HEK293 (cell line): ENCODE results near the gene SEPTIN5.
A peak's percentile ranks its signal among the peaks of the same experiment; 100 is the strongest.

Source experiments
- CTCF ChIA-PET: fragments of 350-600 bp; formaldehyde crosslinking; extraction: SDS; loops from one replicate; lab custom pipeline; 2021; ENCODE audit warnings: antibody characterized with exemption; lab: Yijun Ruan, JAX
- POLR2A ChIA-PET: fragments of 300-600 bp; formaldehyde crosslinking; extraction: SDS; loops from one replicate; lab custom pipeline; 2020; ENCODE audit warnings: antibody characterized with exemption, inconsistent platforms; lab: Yijun Ruan, JAX
- H3K27ac ChIP-seq: fragments of 200-500 bp; sonication (Bioruptor generic); 2 replicates; pipeline ENCODE4 v1.5.1; 2014; ENCODE audit warnings: low read depth, low read length, control low read depth, inconsistent platforms; ENCODE audit errors: extremely low read depth
- H3K36me3 ChIP-seq, 2 experiments: fragments of 200-500 bp in 1 of 2; sonication (Bioruptor generic) in 1 of 2; 1 replicate in 1 of 2; 2 replicates in 1 of 2; pipeline ENCODE4 v1.5.1; 2014 to 2017; ENCODE audit warnings: inconsistent platforms in 2 of 2, low read length in 2 of 2; ENCODE audit not compliant: control insufficient read depth in 2 of 2, insufficient read depth in 1 of 2
- H3K4me1 ChIP-seq: fragments of 200-500 bp; sonication (Bioruptor generic); 2 replicates; pipeline ENCODE4 v1.5.1; 2014; ENCODE audit warnings: mild to moderate bottlenecking, low read length, inconsistent platforms; ENCODE audit not compliant: control insufficient read depth, insufficient read depth
- H3K4me3 ChIP-seq: 2 replicates; pipeline ENCODE4 v1.5.1; 2011; ENCODE audit warnings: low read depth, mild to moderate bottlenecking, control low read depth, low read length, moderate library complexity
- H3K9me3 ChIP-seq: fragments of 200-500 bp; sonication (Bioruptor generic); 2 replicates; pipeline ENCODE4 v1.5.1; 2014; ENCODE audit warnings: low read depth, low read length, inconsistent platforms; ENCODE audit not compliant: control insufficient read depth, insufficient read depth
- EGR2 ChIP-seq: fragments of 450-650 bp; formaldehyde crosslinking; IDR thresholded peaks from 2 replicates; pipeline ENCODE4 v1.5.1; 2016; ENCODE audit warnings: low read depth, missing biosample characterization, missing genetic modification characterization
- GLI4 ChIP-seq: fragments of 450-650 bp; formaldehyde crosslinking; IDR thresholded peaks from 2 replicates; pipeline ENCODE4 v1.5.1; 2016; ENCODE audit warnings: missing biosample characterization, missing genetic modification characterization
- GLIS1 ChIP-seq: fragments of 450-650 bp; formaldehyde crosslinking; IDR thresholded peaks from 2 replicates; pipeline ENCODE4 v1.5.1; 2016; ENCODE audit warnings: missing biosample characterization, missing genetic modification characterization
- GLIS2 ChIP-seq: fragments of 450-650 bp; formaldehyde crosslinking; IDR thresholded peaks from 2 replicates; pipeline ENCODE4 v1.5.1; 2016; ENCODE audit warnings: missing biosample characterization, missing genetic modification characterization
- KLF1 ChIP-seq: fragments of 450-650 bp; formaldehyde crosslinking; IDR thresholded peaks from 2 replicates; pipeline ENCODE4 v1.5.1; 2016; ENCODE audit warnings: missing biosample characterization, missing genetic modification characterization
- PRDM10 ChIP-seq: fragments of 450-650 bp; formaldehyde crosslinking; IDR thresholded peaks from 2 replicates; pipeline ENCODE4 v1.5.1; 2016; ENCODE audit warnings: missing biosample characterization, missing genetic modification characterization
- REPIN1 ChIP-seq: fragments of 450-650 bp; formaldehyde crosslinking; IDR thresholded peaks from 2 replicates; pipeline ENCODE4 v1.5.1; 2017; ENCODE audit warnings: missing biosample characterization, missing genetic modification characterization, low read depth
- SCRT2 ChIP-seq: fragments of 450-650 bp; formaldehyde crosslinking; IDR thresholded peaks from 2 replicates; pipeline ENCODE4 v1.5.1; 2016; ENCODE audit warnings: missing biosample characterization, missing genetic modification characterization
- SP7 ChIP-seq: fragments of 450-650 bp; formaldehyde crosslinking; IDR thresholded peaks from 2 replicates; pipeline ENCODE4 v1.5.1; 2016; ENCODE audit warnings: missing biosample characterization, missing genetic modification characterization
- ZIC2 ChIP-seq: fragments of 450-650 bp; formaldehyde crosslinking; IDR thresholded peaks from 2 replicates; pipeline ENCODE4 v1.5.1; 2016; ENCODE audit warnings: missing biosample characterization, missing genetic modification characterization
- ZNF148 ChIP-seq: fragments of 450-650 bp; formaldehyde crosslinking; IDR thresholded peaks from 2 replicates; pipeline ENCODE4 v1.5.0; 2017; ENCODE audit warnings: missing biosample characterization, missing genetic modification characterization, borderline replicate concordance
- ZNF366 ChIP-seq: fragments of 450-650 bp; formaldehyde crosslinking; conservative IDR thresholded peaks from 2 replicates; pipeline ENCODE4 v1.5.1; 2016; ENCODE audit warnings: missing biosample characterization, missing genetic modification characterization
- ZNF473 ChIP-seq: fragments of 450-650 bp; formaldehyde crosslinking; IDR thresholded peaks from 2 replicates; pipeline ENCODE4 v1.5.1; 2017; ENCODE audit warnings: missing biosample characterization, missing genetic modification characterization
- ZNF670 ChIP-seq: fragments of 450-650 bp; formaldehyde crosslinking; IDR thresholded peaks from 2 replicates; pipeline ENCODE4 v1.5.1; 2016; ENCODE audit warnings: missing biosample characterization, missing genetic modification characterization, low read depth
- ZNF76 ChIP-seq: fragments of 450-650 bp; formaldehyde crosslinking; IDR thresholded peaks from 2 replicates; pipeline ENCODE4; 2016; ENCODE audit warnings: low read depth, missing biosample characterization, missing genetic modification characterization, borderline replicate concordance
- ZSCAN23 ChIP-seq: fragments of 450-650 bp; formaldehyde crosslinking; IDR thresholded peaks from 2 replicates; pipeline ENCODE4 v1.5.1; 2016; ENCODE audit warnings: missing biosample characterization, missing genetic modification characterization

The SEPTIN5 gene

GRCh38 chr22:19753996-19754700, 39.8 kb downstream of the SEPTIN5 start:
- Histone ChIP-seq H3K9me3 (no peaks in the 10 kb centered on the region), H3K27ac (no peak overlapping the region), H3K36me3 (no peaks in the 10 kb centered on the region), H3K4me3 (no peak overlapping the region), H3K4me1 (no peaks in the 10 kb centered on the region)
- ChIA-PET POLR2A (no interaction called here), CTCF (interaction anchor here (0.6 to 5.3 kb wide), 8 partner anchors 9 to 291 kb away, joined by 3 to 42 read pairs (median 4); no protein-coding TSS in a partner anchor)
- peak; percentile 39; the same call in 1 of the 2 replicates for TF ChIP-seq GLIS1 (tag by site-specific recombination)
- TF ChIP-seq ZNF366 = no peak
- TF ChIP-seq ZNF670 (tag by site-specific recombination) = no peak
- peak; percentile 8; the same call in 1 of the 2 replicates for TF ChIP-seq ZIC2
- TF ChIP-seq ZSCAN23 = no peak
- no peak for TF ChIP-seq ZNF76 (tag by site-specific recombination)
- TF ChIP-seq SCRT2 = no peak
- no peak for TF ChIP-seq SP7 (tag by site-specific recombination)
- no peak for TF ChIP-seq ZNF473 (tag by site-specific recombination)
- TF ChIP-seq PRDM10 (tag by site-specific recombination) = no peak

GRCh38 chr22:19754701-19755144, 40.4 kb downstream of the SEPTIN5 start:
- TF ChIP-seq GLIS2 (tag by site-specific recombination) (peak; percentile 32; the same call in 1 of the 2 replicates), KLF1 (tag by site-specific recombination) (no peak), REPIN1 (no peak)
- Histone ChIP-seq H3K27ac (no peak overlapping the region), H3K36me3 (no peaks in the 10 kb centered on the region), H3K4me3 (no peak overlapping the region), H3K4me1 (no peaks in the 10 kb centered on the region), H3K9me3 (no peaks in the 10 kb centered on the region)
- ChIA-PET CTCF (interaction anchor here (1.4 to 5.3 kb wide), 4 partner anchors 9 to 24 kb away, joined by 6 to 42 read pairs (median 8); no protein-coding TSS in a partner anchor), POLR2A (no interaction called here)

GRCh38 chr22:19755145-19755710, 40.9 kb downstream of the SEPTIN5 start:
- 0 out of 2 replicates have a peak, but pooled peaks have one; percentile 4 for TF ChIP-seq EGR2
- TF ChIP-seq ZNF148 (tag by site-specific recombination) = no peak
- no peak for TF ChIP-seq GLI4 (tag by site-specific recombination)
- H3K9me3 ChIP-seq = no peaks in the 10 kb centered on the region
- H3K4me3 ChIP-seq = no peak overlapping the region
- no peak overlapping the region for H3K27ac ChIP-seq
- ChIA-PET CTCF (interaction anchor here (1.6 to 5.3 kb wide), 3 partner anchors 14 to 155 kb away, joined by 10 to 42 read pairs (median 11); no protein-coding TSS in a partner anchor), POLR2A (no interaction called here)
- H3K36me3 ChIP-seq = no peaks in the 10 kb centered on the region
- no peaks in the 10 kb centered on the region for H3K4me1 ChIP-seq
